OCI-LY3 (cell line): ENCODE measurements around the gene FAM219B.

Source experiments
- H2AFZ ChIP-seq: fragments of 200-600, 300-600 bp; shearing (Covaris generic); 2 replicates; pipeline ENCODE4 v1.6.0; 2014; ENCODE audit warnings: antibody characterized with exemption, low read depth, low read length
- H3K27ac ChIP-seq: fragments of 200-600, 300-600 bp; sonication (generic); 2 replicates; pipeline ENCODE4 v1.5.1; 2014; ENCODE audit warnings: mild to moderate bottlenecking, low read length, moderate library complexity, mixed read lengths
- H3K27me3 ChIP-seq: fragments of 200-600, 300-600 bp; sonication (generic); 2 replicates; pipeline ENCODE4 v1.6.1; 2014; ENCODE audit warnings: low read depth, low read length, mixed read lengths
- H3K36me3 ChIP-seq: fragments of 200-600, 300-600 bp; sonication (generic); replicated peaks from 2 replicates; pipeline ENCODE3; 2014; ENCODE audit warnings: low read depth, low read length, mixed read lengths
- H3K4me1 ChIP-seq: fragments of 300-600, 200-600 bp; sonication (generic); 2 replicates; pipeline ENCODE4 v1.6.1; 2014; ENCODE audit warnings: low read length, mixed read lengths
- H3K4me2 ChIP-seq: fragments of 200-600, 300-600 bp; sonication (generic); 2 replicates; pipeline ENCODE4 v1.6.1; 2014; ENCODE audit warnings: low read length, mixed read lengths
- H3K4me3 ChIP-seq: fragments of 300-600, 200-600 bp; sonication (generic); 2 replicates; pipeline ENCODE4 v1.5.1; 2014; ENCODE audit warnings: antibody characterized with exemption, mild to moderate bottlenecking, low read length, moderate library complexity
- H3K79me2 ChIP-seq: fragments of 300-600, 200-600 bp; shearing (Covaris generic); 2 replicates; pipeline ENCODE4 v1.6.1; 2014; ENCODE audit warnings: mild to moderate bottlenecking, low read length, mixed read lengths
- H3K9ac ChIP-seq: fragments of 300-600, 200-600 bp; shearing (Covaris generic); 2 replicates; pipeline ENCODE4 v1.6.0; 2014; ENCODE audit warnings: mild to moderate bottlenecking, low read length, moderate library complexity
- H3K9me3 ChIP-seq: fragments of 200-600, 300-600 bp; shearing (Covaris generic); 2 replicates; pipeline ENCODE4 v1.6.1; 2014; ENCODE audit warnings: low read length, mixed read lengths; ENCODE audit not compliant: insufficient read depth
- H4K20me1 ChIP-seq: fragments of 200-600, 300-600 bp; sonication (generic); 2 replicates; pipeline ENCODE4 v1.6.1; 2016; ENCODE audit warnings: low read length, mixed read lengths; ENCODE audit not compliant: insufficient read depth
- CTCF ChIP-seq: fragments of 200-600, 300-600 bp; sonication (generic); IDR thresholded peaks from 2 replicates; pipeline ENCODE4 v1.5.1; 2014; ENCODE audit warnings: antibody characterized with exemption, low read length, low read depth
- EZH2phosphoT487 ChIP-seq: fragments of 200-600 bp; shearing (Covaris generic); IDR thresholded peaks from 2 replicates; pipeline ENCODE4 v1.6.1; 2018; ENCODE audit warnings: antibody characterized with exemption, mixed run types, low read depth

FAM219B gene

GRCh38 chr15:74891469-74891868 is 15.2 kb downstream of the FAM219B start:
- H3K4me3 ChIP-seq: peak overlapping the region; percentile 85
- H3K36me3 ChIP-seq: peaks cover 40% of the 10 kb centered on the region
- peak overlapping the region; percentile 98 for H3K4me2 ChIP-seq
- no peaks in the 10 kb centered on the region for H4K20me1 ChIP-seq
- peak overlapping the region; percentile 92 for H3K27ac ChIP-seq
- TF ChIP-seq CTCF (no peak), EZH2phosphoT487 (no peak)
- H3K4me1 ChIP-seq: peaks cover 42% of the 10 kb centered on the region
- peak overlapping the region; percentile 93; the same call in 1 of the 2 replicates for H3K9ac ChIP-seq
- H3K27me3 ChIP-seq: no peaks in the 10 kb centered on the region
- no peaks in the 10 kb centered on the region for H3K9me3 ChIP-seq
- no peak overlapping the region for H2AFZ ChIP-seq
- peaks cover 38% of the 10 kb centered on the region for H3K79me2 ChIP-seq

GRCh38 chr15:74890665-74890960 is 16.0 kb downstream of the FAM219B start:
- Histone ChIP-seq H3K9me3 (no peaks in the 10 kb centered on the region), H3K4me2 (peak overlapping the region; percentile 98), H2AFZ (no peak overlapping the region), H4K20me1 (no peaks in the 10 kb centered on the region), H3K36me3 (peaks cover 31% of the 10 kb centered on the region), H3K79me2 (peaks cover 38% of the 10 kb centered on the region), H3K4me3 (peak overlapping the region; percentile 85), H3K27me3 (no peaks in the 10 kb centered on the region), H3K27ac (peak overlapping the region; percentile 92), H3K4me1 (peaks cover 48% of the 10 kb centered on the region), H3K9ac (peak overlapping the region; percentile 93)
- no peak for TF ChIP-seq CTCF
- no peak for TF ChIP-seq EZH2phosphoT487

DNA sequence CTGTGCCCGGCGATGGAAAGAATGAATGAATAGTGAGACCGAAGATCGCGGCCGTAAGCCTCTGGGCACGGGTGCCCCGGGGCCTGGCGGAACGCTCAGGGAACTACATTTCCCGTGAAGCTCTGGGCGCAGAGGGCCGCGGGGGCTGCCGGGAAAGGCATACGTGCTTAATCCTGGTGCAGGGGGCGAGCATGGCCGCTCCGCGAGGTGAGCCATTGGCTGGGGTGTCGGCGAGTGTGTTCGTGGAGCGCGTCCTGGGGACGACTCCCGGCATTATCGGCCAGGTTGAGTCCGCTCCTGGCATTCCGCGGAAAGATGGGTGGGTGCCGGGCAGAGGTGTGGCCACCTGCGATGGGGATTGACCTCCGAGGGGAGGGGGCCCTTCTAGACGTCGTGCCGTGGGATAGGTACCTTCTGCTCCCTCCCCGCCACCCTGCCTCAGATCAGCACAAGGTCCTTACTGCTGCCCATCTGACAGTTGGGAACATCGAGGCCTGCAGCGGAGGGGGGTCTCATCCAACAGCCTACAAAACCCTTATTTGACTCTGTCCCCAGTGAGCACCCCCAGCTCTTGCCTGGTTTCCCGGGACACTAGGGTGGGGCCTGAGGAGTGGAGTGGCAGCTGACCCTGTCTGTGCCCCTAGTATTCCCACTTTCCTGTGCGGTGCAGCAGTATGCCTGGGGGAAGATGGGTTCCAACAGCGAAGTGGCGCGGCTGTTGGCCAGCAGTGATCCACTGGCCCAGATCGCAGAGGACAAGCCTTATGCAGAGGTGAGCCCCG is 16.6 kb downstream of the FAM219B start, which contains the start of gene MPI:
Gene MPI (plus strand): TSS at position 160 of the 782 bp plus-strand sequence. CDS start 32 bp downstream, at position 192.
- Histone ChIP-seq H3K9ac (peak within 1 kb of the TSS; percentile 93), H3K4me3 (peak within 1 kb of the TSS; percentile 85), H3K4me2 (peak within 1 kb of the TSS; percentile 98), H3K9me3 (no peaks in the 10 kb centered on the region), H3K4me1 (peaks cover 48% of the 10 kb centered on the region), H3K36me3 (peaks cover 26% of the 10 kb centered on the region), H2AFZ (peak within 1 kb of the TSS; percentile 90), H3K27ac (peak within 1 kb of the TSS; percentile 92), H4K20me1 (no peaks in the 10 kb centered on the region), H3K79me2 (peaks cover 38% of the 10 kb centered on the region), H3K27me3 (no peaks in the 10 kb centered on the region)
- TF ChIP-seq EZH2phosphoT487 (no peak), CTCF (no peak)

GRCh38 chr15:74889390-74889882 is 17.2 kb downstream of the FAM219B start:
- H3K27ac ChIP-seq: peak overlapping the region; percentile 92; the same call in 1 of the 2 replicates
- no peaks in the 10 kb centered on the region for H3K27me3 ChIP-seq
- peak overlapping the region; percentile 98 for H3K4me2 ChIP-seq
- peaks cover 48% of the 10 kb centered on the region for H3K4me1 ChIP-seq
- peak overlapping the region; percentile 93 for H3K9ac ChIP-seq
- TF ChIP-seq CTCF (no peak), EZH2phosphoT487 (no peak)
- peak overlapping the region; percentile 90 for H2AFZ ChIP-seq
- peak overlapping the region; percentile 85 for H3K4me3 ChIP-seq
- peaks cover 38% of the 10 kb centered on the region for H3K79me2 ChIP-seq
- no peaks in the 10 kb centered on the region for H3K9me3 ChIP-seq
- no peaks in the 10 kb centered on the region for H4K20me1 ChIP-seq
- peaks cover 26% of the 10 kb centered on the region for H3K36me3 ChIP-seq
